ENCODE results near the gene DMRT1. TPM values are rescaled to one million over a fixed set of nuclear protein-coding genes. Genes with fewer than 3 reads are reported as not detected.

Gene DMRT1
- total RNA-seq (not detected), polyA plus RNA-seq (not detected)
- long read RNA-seq, donor 1 = 0 reads
- long read RNA-seq, donor 2 = 0 reads

DNA sequence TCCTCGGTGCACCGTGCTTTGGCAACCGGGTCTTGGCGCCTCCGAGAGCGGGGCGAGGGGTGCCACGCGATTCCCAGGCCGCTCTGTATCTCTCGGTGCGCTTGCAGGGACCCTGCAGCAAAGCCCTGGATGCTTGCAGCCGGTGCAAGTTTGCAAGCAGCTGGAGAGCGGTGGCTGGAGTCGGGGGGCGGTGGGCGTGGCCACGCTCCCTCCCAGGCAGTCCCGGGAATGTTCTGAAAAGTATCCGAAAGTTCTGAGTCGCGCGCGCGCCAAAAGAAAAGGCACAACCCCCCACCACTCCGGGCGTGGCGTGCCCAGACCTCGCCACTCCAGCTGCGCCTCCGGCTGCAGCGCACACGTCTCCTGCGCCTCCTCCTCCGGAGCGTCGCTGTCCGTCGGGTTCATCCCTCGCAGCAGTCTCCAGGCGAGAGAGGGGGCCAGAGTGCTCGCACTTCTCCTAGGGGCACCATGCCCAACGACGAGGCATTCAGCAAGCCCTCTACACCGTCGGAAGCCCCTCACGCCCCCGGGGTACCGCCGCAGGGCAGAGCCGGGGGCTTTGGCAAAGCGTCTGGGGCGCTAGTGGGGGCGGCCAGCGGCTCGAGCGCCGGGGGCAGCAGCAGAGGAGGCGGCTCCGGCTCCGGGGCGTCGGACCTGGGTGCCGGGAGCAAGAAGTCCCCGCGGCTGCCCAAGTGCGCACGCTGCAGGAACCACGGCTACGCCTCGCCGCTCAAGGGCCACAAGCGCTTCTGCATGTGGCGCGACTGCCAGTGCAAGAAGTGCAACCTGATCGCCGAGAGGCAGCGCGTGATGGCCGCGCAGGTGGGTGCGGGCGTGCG, at the start of gene DMRT1:
TSS of gene DMRT1 (plus strand) at position 327 of the 839 bp plus-strand sequence. CDS start at position 469, 142 bp downstream.
- intact Hi-C loops (cut with DNase I) = no loop called here
- DNase-seq = no peak
- Histone ChIP-seq H3K27ac (no peak within 1 kb of the TSS), H3K4me3 (no peak within 1 kb of the TSS), H3K27me3 (ENCODE audit: insufficient read depth in 3 of 3, low read length in 2 of 3) (peaks cover 2 to 60% (median 21%) of the 10 kb centered on the region in 3 donors), H3K9me3 (no peaks in the 10 kb centered on the region), H3K36me3 (ENCODE audit: insufficient read depth in 1 of 2, low read depth in 1 of 2) (no peaks in the 10 kb centered on the region), H3K4me1 (no peaks in the 10 kb centered on the region)
- WGBS, 3 donors = 2 to 3% (median 2%) methylated on average over 75 to 84 of the region's 84 CpGs
- TF ChIP-seq, protein P1, sequence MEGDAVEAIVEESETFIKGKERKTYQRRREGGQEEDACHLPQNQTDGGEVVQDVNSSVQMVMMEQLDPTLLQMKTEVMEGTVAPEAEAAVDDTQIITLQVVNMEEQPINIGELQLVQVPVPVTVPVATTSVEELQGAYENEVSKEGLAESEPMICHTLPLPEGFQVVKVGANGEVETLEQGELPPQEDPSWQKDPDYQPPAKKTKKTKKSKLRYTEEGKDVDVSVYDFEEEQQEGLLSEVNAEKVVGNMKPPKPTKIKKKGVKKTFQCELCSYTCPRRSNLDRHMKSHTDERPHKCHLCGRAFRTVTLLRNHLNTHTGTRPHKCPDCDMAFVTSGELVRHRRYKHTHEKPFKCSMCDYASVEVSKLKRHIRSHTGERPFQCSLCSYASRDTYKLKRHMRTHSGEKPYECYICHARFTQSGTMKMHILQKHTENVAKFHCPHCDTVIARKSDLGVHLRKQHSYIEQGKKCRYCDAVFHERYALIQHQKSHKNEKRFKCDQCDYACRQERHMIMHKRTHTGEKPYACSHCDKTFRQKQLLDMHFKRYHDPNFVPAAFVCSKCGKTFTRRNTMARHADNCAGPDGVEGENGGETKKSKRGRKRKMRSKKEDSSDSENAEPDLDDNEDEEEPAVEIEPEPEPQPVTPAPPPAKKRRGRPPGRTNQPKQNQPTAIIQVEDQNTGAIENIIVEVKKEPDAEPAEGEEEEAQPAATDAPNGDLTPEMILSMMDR (IDR thresholded peaks at IDR 0.05) = no peak
- no peak for ATAC-seq

DNA sequence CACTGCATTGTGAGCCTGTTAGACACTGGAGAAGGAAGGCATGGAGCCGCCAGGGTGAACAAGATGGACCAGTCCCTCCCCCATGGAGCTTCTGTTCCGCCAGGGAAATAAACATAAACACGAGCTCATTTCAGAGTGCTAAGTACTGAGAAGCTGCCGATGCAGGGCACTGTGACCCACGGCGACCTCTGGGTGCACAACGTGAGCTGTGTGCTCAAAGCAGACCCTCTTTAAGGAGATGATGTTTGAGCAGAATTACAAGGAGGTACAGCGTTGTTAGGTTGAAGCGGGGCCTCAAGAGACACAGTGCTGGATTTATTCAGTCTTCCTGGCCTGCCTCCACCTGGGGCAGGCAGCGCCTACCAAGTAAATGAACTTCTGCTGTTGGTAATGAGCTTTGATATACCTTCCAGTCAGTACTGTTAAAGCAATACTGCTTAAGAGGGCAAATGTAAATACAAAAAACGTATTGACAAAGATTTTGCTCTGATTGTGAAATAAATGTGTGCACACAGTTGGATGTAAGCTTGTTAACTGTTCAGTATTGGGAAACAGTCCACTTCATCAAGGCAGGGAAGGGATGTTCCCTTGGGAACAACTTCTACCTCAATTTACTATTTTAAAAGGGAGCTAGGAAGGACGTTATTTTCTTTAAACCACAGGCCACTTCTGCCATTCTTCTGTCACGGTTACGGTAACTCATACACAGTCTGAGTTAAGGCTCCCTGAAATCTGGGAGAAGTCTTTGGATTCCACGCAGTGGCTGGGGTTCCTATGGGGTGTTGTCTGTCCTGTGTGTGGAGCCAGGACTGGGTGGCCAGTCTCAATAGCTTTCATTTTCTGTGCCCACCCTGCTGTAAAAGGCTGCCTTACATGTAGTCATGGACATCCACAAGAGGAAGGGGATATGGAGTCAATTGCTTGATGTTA, 48.9 kb upstream of the DMRT1 start:
- DNase-seq (no peak), ATAC-seq (no peak)
- H3K9me3 ChIP-seq = no peaks in the 10 kb centered on the region
- no peaks in the 10 kb centered on the region for H3K36me3 ChIP-seq (ENCODE audit: insufficient read depth in 1 of 2, low read depth in 1 of 2)
- no peak overlapping the region for H3K4me3 ChIP-seq
- H3K4me1 ChIP-seq = no peaks in the 10 kb centered on the region
- 70 to 74% (median 71%) methylated on average over 15 of the region's 15 CpGs for WGBS, 3 donors
- intact Hi-C loops (cut with DNase I) = no loop called here
- no peak overlapping the region for H3K27ac ChIP-seq
- TF ChIP-seq, protein P1 (IDR thresholded peaks at IDR 0.05) = no peak
- no peaks in the 10 kb centered on the region for H3K27me3 ChIP-seq (ENCODE audit: insufficient read depth in 3 of 3, low read length in 2 of 3)

DNA sequence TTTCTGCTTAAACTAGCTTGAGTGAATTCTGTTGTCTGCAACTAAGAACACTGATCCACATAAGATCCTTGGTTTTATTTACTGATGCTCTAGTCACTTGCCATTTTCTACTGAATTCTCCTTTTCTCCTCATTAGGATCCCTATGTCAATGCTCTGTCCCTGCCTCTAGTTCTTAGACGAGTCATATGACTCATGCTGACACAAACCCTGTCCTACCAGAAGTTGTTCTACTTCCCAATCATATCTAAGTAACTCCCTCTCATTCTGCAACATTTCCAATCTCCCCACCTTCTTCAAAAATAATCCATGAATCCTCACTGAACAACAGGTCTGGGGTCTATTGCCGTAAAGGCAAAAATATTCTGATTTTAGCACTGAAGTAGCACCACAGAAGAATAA, 47.1 kb upstream of the DMRT1 start:
- H3K27ac ChIP-seq = no peak overlapping the region
- ATAC-seq (no peak), DNase-seq (no peak)
- no peak overlapping the region for H3K4me3 ChIP-seq
- no peaks in the 10 kb centered on the region for H3K4me1 ChIP-seq
- H3K27me3 ChIP-seq (ENCODE audit: insufficient read depth in 3 of 3, low read length in 2 of 3) = no peaks in the 10 kb centered on the region
- H3K36me3 ChIP-seq (ENCODE audit: insufficient read depth in 1 of 2, low read depth in 1 of 2) = no peaks in the 10 kb centered on the region
- intact Hi-C loops (cut with DNase I) = no loop called here
- no peaks in the 10 kb centered on the region for H3K9me3 ChIP-seq
- WGBS, 3 donors = 89 to 93% (median 91%) methylated on average over 2 of the region's 2 CpGs
- TF ChIP-seq, protein P1 (IDR thresholded peaks at IDR 0.05) = no peak

DNA sequence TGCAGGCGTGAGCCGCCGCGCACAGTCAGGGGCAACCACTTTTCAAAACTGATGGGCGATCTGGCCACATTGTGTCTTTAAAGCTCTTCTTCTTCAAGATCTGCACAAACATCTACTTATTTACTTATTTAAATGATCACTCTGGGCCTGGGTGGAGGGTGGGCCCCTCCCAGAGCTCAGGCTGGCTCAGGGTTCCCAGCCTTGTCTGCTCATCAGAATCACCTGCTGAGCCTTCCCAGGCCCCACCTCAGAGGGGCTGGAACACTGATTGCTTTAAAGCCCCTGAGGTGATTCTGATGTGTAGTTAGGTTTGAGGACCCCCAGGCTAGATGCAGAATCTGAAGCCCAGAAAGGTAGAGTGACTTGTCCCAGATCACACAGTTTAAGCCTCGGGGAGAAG, 45.6 kb upstream of the DMRT1 start:
- intact Hi-C loops (cut with DNase I) = no loop called here
- 94 to 98% (median 98%) methylated on average over 6 of the region's 6 CpGs for WGBS, 3 donors
- no peak for ATAC-seq
- Histone ChIP-seq H3K4me1 (no peaks in the 10 kb centered on the region), H3K36me3 (ENCODE audit: insufficient read depth in 1 of 2, low read depth in 1 of 2) (no peaks in the 10 kb centered on the region), H3K9me3 (no peaks in the 10 kb centered on the region), H3K4me3 (no peak overlapping the region), H3K27me3 (ENCODE audit: insufficient read depth in 3 of 3, low read length in 2 of 3) (no peaks in the 10 kb centered on the region), H3K27ac (no peak overlapping the region)
- no peak for DNase-seq
- TF ChIP-seq, protein P1 (IDR thresholded peaks at IDR 0.05) = no peak

Measured in psoas muscle (tissue), 8 donors.